ENCODE data around the gene HM13.

- TF ChIP-seq, protein P1, sequence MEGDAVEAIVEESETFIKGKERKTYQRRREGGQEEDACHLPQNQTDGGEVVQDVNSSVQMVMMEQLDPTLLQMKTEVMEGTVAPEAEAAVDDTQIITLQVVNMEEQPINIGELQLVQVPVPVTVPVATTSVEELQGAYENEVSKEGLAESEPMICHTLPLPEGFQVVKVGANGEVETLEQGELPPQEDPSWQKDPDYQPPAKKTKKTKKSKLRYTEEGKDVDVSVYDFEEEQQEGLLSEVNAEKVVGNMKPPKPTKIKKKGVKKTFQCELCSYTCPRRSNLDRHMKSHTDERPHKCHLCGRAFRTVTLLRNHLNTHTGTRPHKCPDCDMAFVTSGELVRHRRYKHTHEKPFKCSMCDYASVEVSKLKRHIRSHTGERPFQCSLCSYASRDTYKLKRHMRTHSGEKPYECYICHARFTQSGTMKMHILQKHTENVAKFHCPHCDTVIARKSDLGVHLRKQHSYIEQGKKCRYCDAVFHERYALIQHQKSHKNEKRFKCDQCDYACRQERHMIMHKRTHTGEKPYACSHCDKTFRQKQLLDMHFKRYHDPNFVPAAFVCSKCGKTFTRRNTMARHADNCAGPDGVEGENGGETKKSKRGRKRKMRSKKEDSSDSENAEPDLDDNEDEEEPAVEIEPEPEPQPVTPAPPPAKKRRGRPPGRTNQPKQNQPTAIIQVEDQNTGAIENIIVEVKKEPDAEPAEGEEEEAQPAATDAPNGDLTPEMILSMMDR (IDR thresholded peaks at IDR 0.05), result no peak
- no peak for TF ChIP-seq POLR2A (IDR thresholded peaks at IDR 0.05)
Measured at GRCh38 chr20:31604567-31605030, 90.4 kb downstream of the HM13 start.

Measured in transverse colon (tissue), 3 donors.